K562 (cell line): ENCODE results near the gene H3-3A. TPM values are rescaled to one million over a fixed set of nuclear protein-coding genes. Genes with fewer than 3 reads are reported as not detected.
A peak's percentile ranks its signal among the peaks of the same experiment; 100 is the strongest.

Experiments
- CHD4 ChIP-seq: fragments of 200-600 bp; sonication (generic); IDR thresholded peaks from 3 replicates; pipeline ENCODE4 v1.6.1; 2012; ENCODE audit warnings: low read depth, mild to moderate bottlenecking, mixed read lengths, low read length, inconsistent platforms; ENCODE audit not compliant: insufficient read depth, insufficient replicate concordance, poor library complexity, severe bottlenecking
- CREBBP ChIP-seq: IDR thresholded peaks from one replicate; pipeline ENCODE4 v1.6.1; 2012; ENCODE audit warnings: low read depth, mild to moderate bottlenecking, control low read depth, inconsistent platforms, low read length
- MEF2A ChIP-seq: IDR thresholded peaks from 2 replicates; pipeline ENCODE4 v1.6.1; 2011; ENCODE audit warnings: low read depth, mild to moderate bottlenecking, low read length, moderate library complexity; ENCODE audit not compliant: control insufficient read depth
- NCOA4 ChIP-seq: fragments of 450-650 bp; IDR thresholded peaks from 2 replicates; pipeline ENCODE4 v1.6.1; 2018; ENCODE audit warnings: mild to moderate bottlenecking; ENCODE audit not compliant: partially characterized antibody
- TCF7L2 ChIP-seq: fragments of 150-350 bp; IDR thresholded peaks from 2 replicates; pipeline ENCODE4 v1.6.1; 2016; ENCODE audit warnings: low read depth, mild to moderate bottlenecking, low read length, moderate library complexity
- ZNF146 ChIP-seq: IDR thresholded peaks from one replicate; pipeline ENCODE4 v1.6.1; 2018; ENCODE audit warnings: missing compliant biosample characterization; ENCODE audit not compliant: unreplicated experiment
- ZNF274 ChIP-seq: IDR thresholded peaks from 2 replicates; pipeline ENCODE4 v1.6.1; 2011; ENCODE audit warnings: low read depth, mild to moderate bottlenecking, low read length, moderate library complexity, borderline replicate concordance
- polyA plus RNA-seq, 8 experiments: library from polyadenylated mRNA; depleted of rRNA in 4 of 8; stranded (reverse) in 5 of 8; unstranded in 3 of 8; fragments of >200 nt; fragmentation: Nextera tagmentation in 2 of 8; fragmentation: Illumina TruSeq in 1 of 8; extraction: Ambion mirVana in 2 of 8; extraction: Trizol in 1 of 8; gene quantifications; 2 replicates each; pipeline versions ENCODE4 v1.2.1 to v1.2.3, GENCODE V29; 2011 to 2014; ENCODE audit warnings: inconsistent platforms in 1 of 8, missing spikeins in 1 of 8
- total RNA-seq, 7 experiments: library from RNA; depleted of rRNA in 6 of 7; stranded (reverse); fragments of >200 nt in 6 of 7; fragmentation: Illumina TruSeq in 2 of 7; extraction: Trizol in 2 of 7; gene quantifications; 2 replicates each; pipeline versions ENCODE4 v1.2.1 to v1.2.3, GENCODE V29; 2011 to 2021; ENCODE audit warnings: low replicate concordance in 1 of 7
- TF ChIP-seq, protein P1 (sequence below), 2 experiments: fragments of 450-650 bp in 1 of 2; sonication (generic) in 1 of 2; formaldehyde crosslinking in 1 of 2; IDR thresholded peaks; 2 replicates each; pipeline versions ENCODE4 v1.7.1 to v1.9.0; 2016 to 2022; ENCODE audit warnings: inconsistent platforms in 1 of 2, mild to moderate bottlenecking in 1 of 2, missing genetic modification reagents in 1 of 2
- TF ChIP-seq, protein P2 (sequence below): fragments of 450-650 bp; IDR thresholded peaks from 2 replicates; pipeline ENCODE4 v1.7.1; 2018; ENCODE audit warnings: mild to moderate bottlenecking, low read depth; ENCODE audit not compliant: partially characterized antibody

The H3-3A gene
- total and polyA plus RNA-seq, 9 of the 15 experiments (the other 6 are each of a cell fraction or from before 2014, with no cell fraction given): 426 to 1,083 (median 591) TPM

- TF ChIP-seq NCOA4: no peak
- TF ChIP-seq TCF7L2: no peak
- TF ChIP-seq MEF2A: peak; percentile 100
- TF ChIP-seq CREBBP: no peak
- TF ChIP-seq CHD4: no peak
- TF ChIP-seq, protein P1, sequence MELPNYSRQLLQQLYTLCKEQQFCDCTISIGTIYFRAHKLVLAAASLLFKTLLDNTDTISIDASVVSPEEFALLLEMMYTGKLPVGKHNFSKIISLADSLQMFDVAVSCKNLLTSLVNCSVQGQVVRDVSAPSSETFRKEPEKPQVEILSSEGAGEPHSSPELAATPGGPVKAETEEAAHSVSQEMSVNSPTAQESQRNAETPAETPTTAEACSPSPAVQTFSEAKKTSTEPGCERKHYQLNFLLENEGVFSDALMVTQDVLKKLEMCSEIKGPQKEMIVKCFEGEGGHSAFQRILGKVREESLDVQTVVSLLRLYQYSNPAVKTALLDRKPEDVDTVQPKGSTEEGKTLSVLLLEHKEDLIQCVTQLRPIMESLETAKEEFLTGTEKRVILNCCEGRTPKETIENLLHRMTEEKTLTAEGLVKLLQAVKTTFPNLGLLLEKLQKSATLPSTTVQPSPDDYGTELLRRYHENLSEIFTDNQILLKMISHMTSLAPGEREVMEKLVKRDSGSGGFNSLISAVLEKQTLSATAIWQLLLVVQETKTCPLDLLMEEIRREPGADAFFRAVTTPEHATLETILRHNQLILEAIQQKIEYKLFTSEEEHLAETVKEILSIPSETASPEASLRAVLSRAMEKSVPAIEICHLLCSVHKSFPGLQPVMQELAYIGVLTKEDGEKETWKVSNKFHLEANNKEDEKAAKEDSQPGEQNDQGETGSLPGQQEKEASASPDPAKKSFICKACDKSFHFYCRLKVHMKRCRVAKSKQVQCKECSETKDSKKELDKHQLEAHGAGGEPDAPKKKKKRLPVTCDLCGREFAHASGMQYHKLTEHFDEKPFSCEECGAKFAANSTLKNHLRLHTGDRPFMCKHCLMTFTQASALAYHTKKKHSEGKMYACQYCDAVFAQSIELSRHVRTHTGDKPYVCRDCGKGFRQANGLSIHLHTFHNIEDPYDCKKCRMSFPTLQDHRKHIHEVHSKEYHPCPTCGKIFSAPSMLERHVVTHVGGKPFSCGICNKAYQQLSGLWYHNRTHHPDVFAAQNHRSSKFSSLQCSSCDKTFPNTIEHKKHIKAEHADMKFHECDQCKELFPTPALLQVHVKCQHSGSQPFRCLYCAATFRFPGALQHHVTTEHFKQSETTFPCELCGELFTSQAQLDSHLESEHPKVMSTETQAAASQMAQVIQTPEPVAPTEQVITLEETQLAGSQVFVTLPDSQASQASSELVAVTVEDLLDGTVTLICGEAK (IDR thresholded peaks at IDR 0.05): no peak
- TF ChIP-seq, protein P1 (CRISPR knock-in tag; IDR thresholded peaks at IDR 0.05): no peak
- TF ChIP-seq ZNF146 (CRISPR knock-in tag): no peak
- TF ChIP-seq, protein P2, sequence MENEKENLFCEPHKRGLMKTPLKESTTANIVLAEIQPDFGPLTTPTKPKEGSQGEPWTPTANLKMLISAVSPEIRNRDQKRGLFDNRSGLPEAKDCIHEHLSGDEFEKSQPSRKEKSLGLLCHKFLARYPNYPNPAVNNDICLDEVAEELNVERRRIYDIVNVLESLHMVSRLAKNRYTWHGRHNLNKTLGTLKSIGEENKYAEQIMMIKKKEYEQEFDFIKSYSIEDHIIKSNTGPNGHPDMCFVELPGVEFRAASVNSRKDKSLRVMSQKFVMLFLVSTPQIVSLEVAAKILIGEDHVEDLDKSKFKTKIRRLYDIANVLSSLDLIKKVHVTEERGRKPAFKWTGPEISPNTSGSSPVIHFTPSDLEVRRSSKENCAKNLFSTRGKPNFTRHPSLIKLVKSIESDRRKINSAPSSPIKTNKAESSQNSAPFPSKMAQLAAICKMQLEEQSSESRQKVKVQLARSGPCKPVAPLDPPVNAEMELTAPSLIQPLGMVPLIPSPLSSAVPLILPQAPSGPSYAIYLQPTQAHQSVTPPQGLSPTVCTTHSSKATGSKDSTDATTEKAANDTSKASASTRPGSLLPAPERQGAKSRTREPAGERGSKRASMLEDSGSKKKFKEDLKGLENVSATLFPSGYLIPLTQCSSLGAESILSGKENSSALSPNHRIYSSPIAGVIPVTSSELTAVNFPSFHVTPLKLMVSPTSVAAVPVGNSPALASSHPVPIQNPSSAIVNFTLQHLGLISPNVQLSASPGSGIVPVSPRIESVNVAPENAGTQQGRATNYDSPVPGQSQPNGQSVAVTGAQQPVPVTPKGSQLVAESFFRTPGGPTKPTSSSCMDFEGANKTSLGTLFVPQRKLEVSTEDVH: peak; percentile 50
- TF ChIP-seq ZNF274: peak; percentile 80; the same call in 1 of the 2 replicates
Observed at GRCh38 chr1:226111098-226111882, 48.8 kb downstream of the H3-3A start (continued).
